GM10847 (cell line): ENCODE measurements around the gene SLC23A1.

ENCODE experiments used
- POLR2A ChIP-seq: IDR thresholded peaks from 2 replicates; pipeline ENCODE4 v1.6.1; 2011; ENCODE audit not compliant: insufficient read length; ENCODE audit errors: extremely low read depth

The SLC23A1 gene

GRCh38 chr5:139383275-139383992, at the start of gene SLC23A1:
TSS of gene SLC23A1 (minus strand) at chr5:139383297. CDS start at chr5:139383253, 44 bp downstream.
- TF ChIP-seq POLR2A = peak; percentile 2

GRCh38 chr5:139431706-139432105, 48.6 kb upstream of the SLC23A1 start:
- TF ChIP-seq POLR2A = no peak

- no peak for TF ChIP-seq POLR2A
These were observed 46.9 kb upstream of the SLC23A1 start for GRCh38 chr5:139430015-139430414.

- no peak for TF ChIP-seq POLR2A
These were observed 43.2 kb upstream of the SLC23A1 start for GRCh38 chr5:139426203-139426885.

GRCh38 chr5:139425497-139425896, 42.4 kb upstream of the SLC23A1 start:
- TF ChIP-seq POLR2A = no peak

- TF ChIP-seq POLR2A = no peak
These were observed 39.3 kb upstream of the SLC23A1 start for GRCh38 chr5:139422307-139422893.

- no peak for TF ChIP-seq POLR2A
These were observed 36.4 kb upstream of the SLC23A1 start for GRCh38 chr5:139419226-139420192.

- TF ChIP-seq POLR2A = no peak
These were observed 35.7 kb upstream of the SLC23A1 start for GRCh38 chr5:139418793-139419192.

- no peak for TF ChIP-seq POLR2A
These were observed 34.1 kb upstream of the SLC23A1 start for GRCh38 chr5:139417214-139417613.

GRCh38 chr5:139416651-139417050, 33.6 kb upstream of the SLC23A1 start:
- TF ChIP-seq POLR2A = no peak

GRCh38 chr5:139415869-139416268, 32.8 kb upstream of the SLC23A1 start:
- no peak for TF ChIP-seq POLR2A

GRCh38 chr5:139415221-139415861, 32.2 kb upstream of the SLC23A1 start:
- TF ChIP-seq POLR2A = no peak

GRCh38 chr5:139414581-139415130, 31.6 kb upstream of the SLC23A1 start:
- TF ChIP-seq POLR2A = no peak

GRCh38 chr5:139413963-139414362, 30.9 kb upstream of the SLC23A1 start:
- TF ChIP-seq POLR2A = no peak

GRCh38 chr5:139413153-139413552, 30.1 kb upstream of the SLC23A1 start:
- TF ChIP-seq POLR2A = no peak
